Muscle layer of duodenum (tissue), 2 donors: ENCODE measurements around the gene CHSY3.

Source experiments
- H3K27ac ChIP-seq: one replicate; pipeline ENCODE4 v1.7.0; 2013; ENCODE audit warnings: mild to moderate bottlenecking, low read length
- H3K27me3 ChIP-seq: one replicate; pipeline ENCODE4 v1.7.0; 2013; ENCODE audit warnings: low read depth, mild to moderate bottlenecking, control low read depth, low read length
- H3K36me3 ChIP-seq, 2 donors: one replicate each; pipeline ENCODE4 v1.7.0; 2013; ENCODE audit warnings: low read length in 2 of 2, control low read depth in 1 of 2, mild to moderate bottlenecking in 1 of 2; ENCODE audit not compliant: insufficient read depth in 2 of 2, control insufficient read depth in 1 of 2
- H3K4me1 ChIP-seq, 2 donors: one replicate each; pipeline ENCODE4 v1.7.0; 2013; ENCODE audit warnings: low read length in 2 of 2, mild to moderate bottlenecking in 2 of 2, control low read depth in 1 of 2, moderate library complexity in 1 of 2; ENCODE audit not compliant: insufficient read depth in 2 of 2, control insufficient read depth in 1 of 2
- H3K4me3 ChIP-seq, 2 donors: one replicate each; pipeline ENCODE4 v1.7.0; 2013; ENCODE audit warnings: low read length in 2 of 2, low read depth in 1 of 2, mild to moderate bottlenecking in 1 of 2
- H3K9me3 ChIP-seq, 2 donors: one replicate each; pipeline ENCODE4 v1.7.0; 2013; ENCODE audit warnings: low read length in 2 of 2, control low read depth in 1 of 2, mild to moderate bottlenecking in 1 of 2; ENCODE audit not compliant: control insufficient read depth in 1 of 2
- donor health status: healthy.

Gene CHSY3

DNA sequence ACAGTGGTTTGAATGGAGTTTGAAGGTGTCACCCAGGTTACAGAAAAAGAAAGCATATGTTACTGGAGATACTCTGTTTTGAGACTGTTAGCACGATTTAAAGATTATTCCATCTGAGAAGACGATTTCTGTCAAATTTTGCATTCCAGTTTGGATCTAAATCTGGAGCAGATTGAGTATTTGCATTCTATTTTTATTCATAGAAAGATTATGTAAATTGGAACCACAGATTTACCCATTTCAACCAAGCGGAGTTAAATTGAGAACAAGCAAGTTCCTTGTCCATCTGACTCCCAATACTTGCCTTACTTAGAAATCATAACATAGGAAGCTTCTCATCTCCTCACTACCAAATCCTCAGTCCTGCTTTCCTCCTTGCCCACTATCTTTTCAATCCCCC is 255.7 kb downstream of the CHSY3 start:
- Histone ChIP-seq H3K27me3 (no peaks in the 10 kb centered on the region), H3K36me3 (no peaks in the 10 kb centered on the region), H3K9me3 (no peaks in the 10 kb centered on the region), H3K4me1 (peaks cover 0 to 4% of the 10 kb centered on the region in 2 donors), H3K4me3 (no peak overlapping the region), H3K27ac (no peak overlapping the region)

DNA sequence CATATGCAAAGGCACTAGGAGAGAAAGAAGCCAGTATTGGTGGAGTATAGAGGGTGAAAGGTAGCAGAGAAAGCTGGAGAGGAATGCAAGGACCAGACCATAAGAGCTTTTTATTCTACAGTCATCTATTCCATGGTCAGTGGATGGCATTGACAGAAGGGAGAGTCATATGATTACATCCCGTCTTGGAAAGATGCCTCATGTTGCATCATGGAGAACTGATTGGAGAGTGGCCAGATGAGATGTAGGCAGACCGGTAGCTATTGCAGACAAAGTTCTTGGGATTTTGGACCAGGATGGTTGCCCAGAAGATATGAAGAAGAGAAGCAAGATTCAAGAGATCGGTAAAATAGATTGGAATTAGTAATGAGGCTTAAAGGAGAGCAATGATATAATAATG is 260.7 kb downstream of the CHSY3 start:
- H3K27me3 ChIP-seq = no peaks in the 10 kb centered on the region
- H3K4me3 ChIP-seq = no peak overlapping the region
- no peaks in the 10 kb centered on the region for H3K4me1 ChIP-seq
- H3K9me3 ChIP-seq = no peaks in the 10 kb centered on the region
- H3K36me3 ChIP-seq = no peaks in the 10 kb centered on the region
- no peak overlapping the region for H3K27ac ChIP-seq

DNA sequence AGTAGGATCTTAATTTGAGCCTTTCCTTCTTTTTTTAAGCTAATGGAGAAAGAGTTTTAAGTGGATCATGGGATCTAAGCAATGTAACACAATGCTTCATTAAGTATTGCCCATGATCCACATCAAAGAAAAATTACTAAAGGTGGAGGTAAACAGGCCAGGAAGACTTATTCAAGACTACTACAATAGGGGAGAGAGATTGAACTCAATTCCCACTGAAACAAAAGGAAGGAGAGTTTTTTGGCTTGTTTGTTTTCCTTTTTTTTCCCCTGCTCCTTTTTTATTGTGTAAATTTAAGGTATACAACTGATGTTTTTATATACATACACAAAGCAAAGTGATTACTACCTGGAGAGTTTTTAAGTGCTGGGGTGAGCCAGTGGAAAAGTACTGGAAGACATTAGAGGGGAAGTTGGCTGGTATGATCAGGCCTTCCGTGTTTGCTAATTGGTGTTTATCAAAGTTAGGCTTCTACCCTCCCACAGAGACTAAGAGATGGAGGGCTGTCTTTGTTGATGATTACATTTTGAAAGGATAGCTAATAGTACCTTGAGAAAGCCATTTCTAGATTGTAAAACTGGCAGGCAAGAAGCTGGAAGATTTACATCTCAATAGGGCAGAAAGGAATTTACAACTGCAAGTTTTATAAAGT is 262.7 kb downstream of the CHSY3 start:
- no peak overlapping the region for H3K4me3 ChIP-seq
- H3K27me3 ChIP-seq = no peaks in the 10 kb centered on the region
- no peaks in the 10 kb centered on the region for H3K9me3 ChIP-seq
- no peaks in the 10 kb centered on the region for H3K4me1 ChIP-seq
- no peak overlapping the region for H3K27ac ChIP-seq
- no peaks in the 10 kb centered on the region for H3K36me3 ChIP-seq

DNA sequence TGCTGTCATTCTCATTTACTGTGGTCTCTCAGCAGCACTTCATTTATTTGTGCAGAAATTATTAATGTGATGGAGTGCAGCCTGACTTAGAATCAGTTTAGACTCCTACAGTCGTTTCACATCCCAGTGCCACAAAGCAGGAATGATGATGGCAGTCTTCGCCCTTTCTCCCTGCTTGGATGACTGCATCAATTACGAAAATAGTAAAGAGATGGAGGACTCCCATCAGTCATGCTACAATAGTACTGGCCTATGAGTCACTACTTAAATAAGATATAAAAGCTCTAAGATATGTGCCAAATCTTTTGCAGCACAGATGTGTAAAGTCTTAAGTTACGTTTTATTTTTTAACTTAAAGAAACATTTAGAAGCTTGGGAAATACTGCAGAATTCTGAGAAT is 263.9 kb downstream of the CHSY3 start:
- Histone ChIP-seq H3K4me1 (no peaks in the 10 kb centered on the region), H3K9me3 (no peaks in the 10 kb centered on the region), H3K27me3 (no peaks in the 10 kb centered on the region), H3K27ac (no peak overlapping the region), H3K36me3 (no peaks in the 10 kb centered on the region), H3K4me3 (no peak overlapping the region)

DNA sequence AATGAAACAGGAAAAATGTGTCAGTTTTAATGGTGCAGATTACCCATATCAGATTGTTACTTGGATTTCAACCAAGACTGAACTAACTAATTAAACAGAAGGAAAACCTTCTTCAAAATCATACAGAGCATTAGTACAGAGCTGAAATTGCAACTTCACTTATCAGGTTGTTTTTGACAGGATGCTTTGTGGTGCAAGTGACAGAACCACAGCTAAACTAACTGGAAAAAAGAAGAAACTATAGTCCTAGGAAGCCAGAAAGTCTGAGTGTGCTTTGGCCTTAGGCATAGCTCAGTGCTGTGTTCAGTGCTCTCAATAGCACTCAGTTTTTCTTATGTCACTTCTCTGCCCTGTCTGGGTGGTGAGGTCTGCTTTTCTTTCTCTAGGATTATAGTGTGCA is 267.4 kb downstream of the CHSY3 start:
- H3K9me3 ChIP-seq = no peaks in the 10 kb centered on the region
- no peaks in the 10 kb centered on the region for H3K27me3 ChIP-seq
- H3K36me3 ChIP-seq = no peaks in the 10 kb centered on the region
- H3K4me3 ChIP-seq = no peak overlapping the region
- H3K27ac ChIP-seq = no peak overlapping the region
- no peaks in the 10 kb centered on the region for H3K4me1 ChIP-seq

DNA sequence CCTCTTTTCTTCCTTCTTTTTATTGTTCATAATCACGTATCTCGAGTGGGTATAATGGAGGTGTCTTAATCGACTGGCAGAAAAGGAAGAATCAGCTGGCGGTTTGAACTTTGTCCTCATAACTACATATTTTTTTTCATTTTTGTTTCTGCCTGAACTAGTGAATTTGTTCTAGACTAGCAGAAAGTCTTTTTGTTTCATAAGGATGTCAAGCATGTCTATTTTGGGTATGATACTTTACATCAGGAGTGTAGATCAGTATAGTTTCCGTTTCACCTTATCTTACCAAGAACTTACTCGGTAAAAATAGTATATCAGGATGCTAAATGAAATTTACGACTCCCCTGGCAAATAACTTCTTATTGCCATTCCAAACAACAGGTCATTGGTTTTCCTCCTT is 278.9 kb downstream of the CHSY3 start:
- H3K36me3 ChIP-seq = peaks cover 0 to 7% of the 10 kb centered on the region in 2 donors
- H3K27me3 ChIP-seq = no peaks in the 10 kb centered on the region
- H3K9me3 ChIP-seq = no peaks in the 10 kb centered on the region
- H3K27ac ChIP-seq = no peak overlapping the region
- H3K4me1 ChIP-seq = no peaks in the 10 kb centered on the region
- no peak overlapping the region for H3K4me3 ChIP-seq

DNA sequence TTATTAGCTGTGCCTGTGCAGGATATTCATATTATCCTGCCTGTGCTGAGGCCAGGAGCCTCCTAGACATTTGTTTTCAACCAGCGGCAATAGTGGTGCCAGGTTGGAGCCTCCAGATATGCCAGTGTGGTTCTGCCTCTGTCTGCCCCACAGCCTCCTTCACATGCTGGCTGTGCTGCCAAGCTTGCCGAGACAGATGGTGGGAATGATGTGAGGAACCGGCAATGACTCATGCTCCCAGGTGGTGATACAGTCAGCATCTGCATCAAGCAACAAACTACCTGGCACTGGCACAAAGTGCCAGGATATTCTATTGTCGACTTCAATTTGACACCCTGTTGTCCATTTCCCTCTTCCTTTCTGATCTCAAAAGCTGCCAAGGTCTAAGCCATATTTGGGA is 285.7 kb downstream of the CHSY3 start:
- Histone ChIP-seq H3K36me3 (peaks cover 0 to 3% of the 10 kb centered on the region in 2 donors), H3K4me3 (no peak overlapping the region), H3K4me1 (no peaks in the 10 kb centered on the region), H3K27ac (no peak overlapping the region), H3K27me3 (no peaks in the 10 kb centered on the region), H3K9me3 (no peaks in the 10 kb centered on the region)

DNA sequence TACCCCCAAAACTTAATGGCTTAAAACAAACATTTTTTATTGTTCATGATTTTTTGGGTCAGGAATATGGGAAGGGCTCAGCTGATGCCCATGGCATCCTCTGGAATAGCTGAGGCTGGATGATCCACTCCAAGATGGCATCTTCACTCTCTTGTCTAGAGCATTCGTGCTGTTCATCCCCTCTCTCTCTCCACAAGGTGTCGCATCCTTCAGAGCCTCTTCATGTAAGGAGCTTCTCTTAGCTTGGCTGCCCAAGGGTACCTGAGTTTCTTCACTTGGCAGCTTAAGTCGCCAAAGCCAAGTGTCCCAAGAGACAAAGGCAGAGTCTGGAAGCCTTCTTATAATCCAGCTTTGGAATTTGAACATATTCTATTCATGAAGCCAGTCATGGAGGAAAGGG is 294.7 kb downstream of the CHSY3 start:
- H3K36me3 ChIP-seq = no peaks in the 10 kb centered on the region
- no peak overlapping the region for H3K27ac ChIP-seq
- no peaks in the 10 kb centered on the region for H3K9me3 ChIP-seq
- no peaks in the 10 kb centered on the region for H3K4me1 ChIP-seq
- no peak overlapping the region for H3K4me3 ChIP-seq
- no peaks in the 10 kb centered on the region for H3K27me3 ChIP-seq

DNA sequence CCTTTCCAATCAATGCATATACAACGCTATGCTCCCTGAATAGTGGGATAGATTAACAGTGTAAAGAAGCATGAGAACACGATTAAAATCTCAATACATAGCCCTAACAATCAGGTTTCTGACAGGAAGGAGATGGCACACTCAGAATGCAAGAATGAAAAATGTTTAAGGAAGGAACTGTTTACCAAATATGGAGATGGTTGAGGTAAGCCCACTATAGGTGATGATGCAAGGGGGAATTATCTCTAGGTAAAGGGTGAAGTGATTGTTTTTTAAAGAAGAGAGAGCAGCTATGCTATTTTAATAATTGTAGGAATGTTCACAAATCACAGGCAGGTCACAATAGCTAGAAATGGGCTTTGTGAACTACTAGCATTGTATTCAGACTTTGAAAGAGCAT is 302.4 kb downstream of the CHSY3 start:
- H3K27me3 ChIP-seq = no peaks in the 10 kb centered on the region
- H3K4me1 ChIP-seq = no peaks in the 10 kb centered on the region
- no peak overlapping the region for H3K27ac ChIP-seq
- no peak overlapping the region for H3K4me3 ChIP-seq
- H3K36me3 ChIP-seq = no peaks in the 10 kb centered on the region
- no peaks in the 10 kb centered on the region for H3K9me3 ChIP-seq

DNA sequence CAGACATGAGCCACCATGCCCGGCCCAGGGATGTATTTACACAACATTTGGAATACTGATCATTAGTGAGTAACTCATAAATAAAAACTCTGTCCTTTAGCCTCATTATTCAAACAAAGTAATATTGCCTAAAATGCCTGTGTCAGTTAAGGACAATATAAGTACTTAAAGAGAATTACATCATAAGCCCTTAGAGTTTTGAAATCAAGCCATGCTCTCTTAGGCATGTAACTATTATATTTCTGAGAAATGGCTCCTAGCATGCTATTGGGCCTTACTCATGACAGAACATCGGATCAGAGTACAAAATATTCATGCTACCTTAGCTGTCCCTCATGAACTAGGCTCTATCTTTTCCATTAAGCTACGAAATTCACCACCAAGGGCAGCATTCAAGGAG is 309.3 kb downstream of the CHSY3 start:
- no peaks in the 10 kb centered on the region for H3K36me3 ChIP-seq
- H3K27ac ChIP-seq = no peak overlapping the region
- no peaks in the 10 kb centered on the region for H3K4me1 ChIP-seq
- no peak overlapping the region for H3K4me3 ChIP-seq
- H3K9me3 ChIP-seq = no peaks in the 10 kb centered on the region
- H3K27me3 ChIP-seq = no peaks in the 10 kb centered on the region

DNA sequence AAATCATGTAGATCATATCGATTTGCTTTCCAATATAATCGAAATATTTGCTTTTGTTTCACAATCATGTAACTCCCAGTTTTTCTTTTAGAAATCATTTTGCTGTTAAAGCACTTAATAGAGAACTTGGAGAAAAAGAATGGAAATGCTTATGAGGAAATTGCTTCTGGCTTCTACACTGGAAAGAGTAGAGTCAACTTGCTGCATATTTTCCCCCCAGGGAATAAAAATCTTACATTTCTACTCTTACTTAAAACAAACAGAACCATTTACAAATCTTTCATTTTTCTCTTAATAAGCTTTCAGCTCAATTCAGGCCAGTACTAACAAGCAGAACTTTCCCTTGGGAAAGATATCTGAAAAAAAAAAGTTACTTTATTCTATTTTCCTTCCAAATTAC is 312.0 kb downstream of the CHSY3 start:
- no peaks in the 10 kb centered on the region for H3K36me3 ChIP-seq

DNA sequence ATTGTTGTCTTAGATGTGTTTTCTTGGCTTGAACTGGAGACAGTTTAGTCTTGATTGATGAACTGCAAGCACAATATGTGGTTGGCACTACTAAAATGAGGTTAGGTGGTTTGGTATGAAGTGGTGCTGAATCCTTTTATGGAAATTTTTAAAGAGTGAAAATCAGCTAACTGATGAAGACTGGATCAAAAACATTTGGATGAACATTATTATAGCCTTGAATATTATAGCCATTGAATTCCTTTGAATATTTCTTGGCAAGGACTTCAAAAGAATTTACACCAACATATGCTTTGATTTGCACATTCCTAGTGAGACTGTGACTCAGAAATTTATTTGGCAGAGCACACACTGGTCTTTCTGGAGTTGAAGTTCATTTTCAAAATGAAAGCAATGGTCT is 318.3 kb downstream of the CHSY3 start:
- H3K36me3 ChIP-seq = no peaks in the 10 kb centered on the region
- no peak overlapping the region for H3K4me3 ChIP-seq
- H3K27me3 ChIP-seq = no peaks in the 10 kb centered on the region
- H3K9me3 ChIP-seq = peaks cover 0 to 4% of the 10 kb centered on the region in 2 donors
- H3K27ac ChIP-seq = no peak overlapping the region
- H3K4me1 ChIP-seq = peaks cover 0 to 5% of the 10 kb centered on the region in 2 donors

More for the DNA sequence above, 312.0 kb downstream of the CHSY3 start:
- Histone ChIP-seq H3K4me1 (no peaks in the 10 kb centered on the region), H3K27me3 (no peaks in the 10 kb centered on the region), H3K9me3 (no peaks in the 10 kb centered on the region), H3K4me3 (no peak overlapping the region), H3K27ac (no peak overlapping the region)
